SH-SY5Y (cell line): ENCODE measurements around the gene SH3TC2.

Source experiments
- GATA2 ChIP-seq: IDR thresholded peaks from 2 replicates; pipeline ENCODE4 v1.6.1; 2011; ENCODE audit warnings: mild to moderate bottlenecking, low read depth, low read length
- GATA3 ChIP-seq: IDR thresholded peaks from 2 replicates; pipeline ENCODE4 v1.6.1; 2011; ENCODE audit warnings: low read depth, mild to moderate bottlenecking, low read length, moderate library complexity

DNA sequence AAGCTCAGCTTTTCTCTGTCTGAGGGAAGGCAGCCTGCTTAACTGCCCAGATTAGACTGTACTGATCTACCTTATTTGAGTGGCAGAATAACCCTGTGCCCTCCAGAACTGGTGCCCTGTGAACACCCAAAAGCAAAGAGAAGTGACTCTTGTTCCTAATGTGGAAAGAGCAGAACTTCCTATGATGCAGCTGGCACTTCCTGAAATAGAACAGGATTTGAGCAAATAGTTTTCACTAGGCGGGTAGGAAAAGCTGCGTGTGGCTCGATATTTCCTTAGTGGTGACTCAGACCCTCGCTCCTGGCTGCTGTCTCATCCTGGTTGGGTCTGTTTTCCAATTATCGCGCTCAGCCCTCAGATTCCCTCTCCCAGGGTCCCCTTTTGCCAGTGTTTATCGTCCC lies 89.9 kb downstream of the SH3TC2 start:
- TF ChIP-seq GATA2 (no peak), GATA3 (no peak)
